Activated CD8-positive, alpha-beta memory T cell treated with anti-CD3 and anti-CD28 coated beads, Interleukin-2, amount 50 U/mL, for 24 hours (primary cell): ENCODE measurements around the gene OCIAD1.
"Not testable (repeated sequence)": the region's sequence is repeated elsewhere in the genome, so short reads cannot be mapped to it uniquely, and the experiment has no call there.

Source experiments
- DNase-seq: peaks from one replicate; pipeline ENCODE4 v3.0.0-alpha.2; 2020; ENCODE audit errors: extremely low read depth

The OCIAD1 gene

DNA sequence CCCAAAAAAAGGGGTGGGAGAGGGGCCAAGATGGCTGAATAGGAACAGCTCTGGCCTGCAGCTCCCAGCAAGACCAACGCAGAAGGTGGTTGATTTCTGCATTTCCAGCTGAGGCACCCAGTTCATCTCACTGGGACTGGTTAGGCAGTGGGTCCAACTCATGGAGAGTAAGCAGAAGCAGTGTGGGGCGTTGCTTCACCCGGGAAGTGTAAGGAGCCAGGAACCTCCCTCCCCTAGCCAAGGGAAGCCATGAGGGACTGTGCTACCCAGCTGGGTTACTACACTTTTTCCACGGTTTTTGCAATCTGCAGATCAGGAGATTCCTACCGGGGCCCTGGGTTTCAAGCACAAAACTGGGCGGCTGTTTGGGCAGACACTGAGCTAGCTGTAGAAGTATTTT lies 13.9 kb upstream of the OCIAD1 start:
- DNase-seq: no peak

DNA sequence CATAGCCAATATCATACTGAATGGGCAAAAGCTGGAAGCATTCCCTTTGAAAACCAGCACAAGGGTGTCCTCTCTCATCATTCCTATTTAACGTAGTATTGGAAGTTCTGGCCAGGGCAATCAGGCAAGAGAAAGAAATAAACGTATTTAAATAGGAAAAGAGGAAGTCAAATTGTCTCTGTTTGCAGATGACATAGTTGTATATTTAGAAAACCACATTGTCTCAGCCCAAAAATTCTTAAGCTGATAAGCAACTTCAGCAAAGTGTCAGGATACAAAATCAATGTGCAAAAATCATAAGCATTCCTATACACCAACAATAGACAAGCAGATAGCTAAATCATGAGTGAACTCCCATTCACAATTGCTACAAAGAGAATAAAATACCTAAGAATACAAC lies 9.5 kb upstream of the OCIAD1 start:
- not testable (repeated sequence) for DNase-seq

DNA sequence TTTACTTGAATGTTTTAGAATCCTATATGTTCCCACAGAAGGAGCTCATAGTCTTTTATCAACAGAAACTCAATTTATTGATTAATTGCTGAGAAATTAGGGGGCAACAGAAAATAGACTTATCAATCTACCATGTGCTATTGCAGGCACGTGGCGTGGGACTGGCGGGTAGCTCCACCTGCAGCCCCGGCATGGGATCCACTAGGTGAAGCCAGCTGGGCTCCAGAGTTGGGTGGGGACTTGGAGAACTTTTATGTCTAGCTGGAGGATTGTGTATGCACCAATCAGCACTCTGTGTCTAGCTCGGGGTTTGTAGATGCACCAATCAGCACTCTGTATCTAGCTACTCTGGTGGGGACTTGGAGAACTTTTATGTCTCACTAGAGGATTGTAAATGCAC lies 3.3 kb upstream of the OCIAD1 start:
- DNase-seq: no peak

DNA sequence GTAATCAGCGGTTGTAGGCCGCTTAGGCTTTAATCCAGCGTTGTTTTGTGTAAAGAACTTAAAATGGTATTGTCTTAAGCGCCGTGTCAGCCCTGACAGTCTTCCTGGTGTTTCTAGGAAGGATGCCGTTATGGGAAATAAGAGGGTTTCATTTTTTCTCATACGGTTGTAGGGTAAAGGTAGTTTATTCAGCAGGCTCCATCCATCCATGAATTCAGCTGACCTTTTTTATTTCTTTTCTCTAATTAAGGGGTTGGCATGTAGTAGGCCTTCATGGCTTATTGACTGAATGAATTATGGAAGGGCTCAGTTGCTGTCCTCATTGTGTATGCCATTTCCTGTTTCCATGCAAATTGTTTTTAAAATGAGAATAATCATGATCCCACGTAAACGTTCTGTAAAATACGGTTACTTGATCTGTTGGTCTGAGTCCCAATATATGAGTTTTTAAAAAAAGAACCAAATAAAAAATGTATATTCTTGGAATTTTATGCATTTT lies 693 bp downstream of the OCIAD1 start:
- no peak for DNase-seq

DNA sequence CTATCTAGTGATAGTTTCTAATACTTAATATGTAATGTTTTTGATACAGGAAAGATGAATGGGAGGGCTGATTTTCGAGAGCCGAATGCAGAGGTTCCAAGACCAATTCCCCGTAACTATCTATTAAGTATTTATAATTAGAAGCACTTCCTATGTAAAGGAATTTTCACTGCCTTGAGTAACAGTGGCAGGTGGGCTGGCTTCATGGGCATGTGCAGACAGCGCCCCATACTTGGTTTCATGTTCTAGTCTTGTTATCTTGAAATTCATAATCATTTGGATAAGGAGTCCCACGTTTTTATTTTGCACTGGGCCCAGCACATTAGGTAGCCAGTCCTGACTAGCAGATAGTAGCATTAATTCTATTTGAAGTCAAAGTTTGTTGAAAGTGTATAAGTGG lies 1.7 kb downstream of the OCIAD1 start:
- no peak for DNase-seq

DNA sequence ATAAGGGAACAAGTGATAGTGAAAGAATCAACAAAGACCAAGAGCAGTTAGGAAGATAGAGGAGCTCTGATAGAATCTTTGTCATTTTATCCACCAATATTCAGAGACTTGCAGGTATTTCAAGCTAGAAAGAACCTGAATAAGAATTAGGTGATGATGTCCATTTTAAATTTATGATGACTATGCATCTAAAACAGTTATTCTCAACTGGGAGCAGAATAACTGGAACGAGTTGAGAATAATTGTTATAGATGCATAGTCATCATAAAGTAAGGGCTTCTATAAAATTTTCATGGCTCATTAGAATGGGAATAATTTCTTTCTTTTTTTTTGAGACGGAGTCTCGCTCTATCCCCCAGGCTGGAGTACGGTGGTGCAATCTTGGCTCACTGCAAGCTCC lies 5.8 kb downstream of the OCIAD1 start:
- DNase-seq: no peak

DNA sequence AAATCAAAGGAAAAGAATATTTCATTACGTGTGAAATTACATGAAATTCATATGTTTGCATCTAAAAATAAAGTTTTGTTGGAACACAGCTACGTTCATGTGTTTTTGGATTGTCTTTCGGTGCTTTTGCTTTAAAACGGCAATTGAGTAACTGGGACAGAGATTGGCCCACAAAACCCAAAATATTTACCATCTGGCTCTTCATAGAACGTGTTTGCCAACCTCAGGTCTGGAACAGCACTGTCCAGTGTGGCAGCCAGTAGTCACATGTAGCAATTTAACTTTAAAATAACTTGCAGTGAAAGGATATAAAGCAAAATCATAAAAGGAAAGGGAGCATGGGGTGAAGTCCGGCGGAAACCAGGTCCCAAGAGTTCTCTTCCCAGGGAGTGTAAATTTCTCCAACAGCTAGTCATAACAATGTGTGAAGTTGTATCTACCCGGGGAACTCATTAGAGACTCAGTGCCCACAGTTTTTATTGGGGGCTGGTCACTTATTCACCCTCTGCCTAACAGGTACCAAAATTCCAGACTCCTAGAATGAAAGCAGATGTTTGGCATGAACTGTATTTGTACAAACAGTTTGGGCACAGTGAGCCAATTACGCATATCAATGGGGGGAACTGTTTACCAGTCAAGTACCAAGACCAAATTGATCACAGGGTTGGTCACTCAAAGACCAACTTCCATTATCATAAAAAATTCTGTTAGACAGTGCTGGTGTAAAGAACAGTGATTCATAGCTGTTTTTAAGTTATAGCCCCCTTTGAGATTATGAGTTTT lies 10.3 kb downstream of the OCIAD1 start:
- DNase-seq: no peak

DNA sequence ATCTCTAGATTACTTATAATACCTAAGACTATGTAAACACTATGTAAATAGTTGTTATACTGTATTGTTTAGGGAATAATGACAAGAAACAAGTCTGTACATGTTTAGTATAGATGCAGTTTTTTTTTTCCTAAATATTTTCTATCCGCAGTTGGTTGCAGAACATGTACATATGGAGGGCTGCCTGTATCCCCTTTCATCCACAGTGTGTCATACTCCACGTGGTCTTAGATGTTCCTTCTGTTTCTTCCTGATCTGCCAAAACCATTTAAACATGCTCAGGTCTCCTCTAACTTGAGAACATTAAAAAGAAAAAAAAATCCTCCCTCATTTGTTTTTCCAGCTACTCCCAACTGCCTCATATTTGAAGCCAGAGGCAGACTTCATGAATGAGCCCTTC lies 14.0 kb downstream of the OCIAD1 start:
- no peak for DNase-seq

DNA sequence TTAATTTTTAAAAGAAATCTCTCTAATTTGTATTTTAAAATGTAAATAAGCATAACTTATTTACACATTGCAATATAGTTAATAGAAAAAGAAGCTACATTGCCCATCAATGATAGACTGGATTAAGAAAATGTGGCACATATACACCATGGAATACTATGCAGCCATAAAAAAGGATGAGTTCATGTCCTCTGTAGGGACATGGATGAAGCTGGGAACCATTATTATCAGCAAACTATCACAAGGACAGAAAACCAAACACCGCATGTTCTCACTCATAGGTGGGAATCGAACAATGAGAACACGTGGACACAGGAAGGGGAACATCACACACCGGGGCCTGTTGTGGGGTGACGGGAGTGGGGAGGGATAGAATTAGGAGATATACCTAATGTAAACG lies 17.9 kb downstream of the OCIAD1 start:
- not testable (repeated sequence) for DNase-seq

DNA sequence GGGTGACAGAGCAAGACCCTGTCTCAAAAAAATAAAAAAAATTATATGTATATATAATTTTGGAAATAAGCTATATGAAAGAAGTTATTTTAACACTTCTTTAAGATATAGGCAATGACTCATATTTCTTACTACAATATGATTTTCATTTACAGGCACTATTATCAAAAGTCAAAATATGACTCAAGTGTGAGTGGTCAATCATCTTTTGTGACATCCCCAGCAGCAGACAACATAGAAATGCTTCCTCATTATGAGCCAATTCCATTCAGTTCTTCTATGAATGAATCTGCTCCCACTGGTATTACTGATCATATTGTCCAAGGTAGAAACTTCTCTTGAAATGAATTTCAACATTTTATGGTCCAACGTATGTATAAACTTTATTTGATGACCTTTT lies 20.8 kb downstream of the OCIAD1 start:
- no peak for DNase-seq

DNA sequence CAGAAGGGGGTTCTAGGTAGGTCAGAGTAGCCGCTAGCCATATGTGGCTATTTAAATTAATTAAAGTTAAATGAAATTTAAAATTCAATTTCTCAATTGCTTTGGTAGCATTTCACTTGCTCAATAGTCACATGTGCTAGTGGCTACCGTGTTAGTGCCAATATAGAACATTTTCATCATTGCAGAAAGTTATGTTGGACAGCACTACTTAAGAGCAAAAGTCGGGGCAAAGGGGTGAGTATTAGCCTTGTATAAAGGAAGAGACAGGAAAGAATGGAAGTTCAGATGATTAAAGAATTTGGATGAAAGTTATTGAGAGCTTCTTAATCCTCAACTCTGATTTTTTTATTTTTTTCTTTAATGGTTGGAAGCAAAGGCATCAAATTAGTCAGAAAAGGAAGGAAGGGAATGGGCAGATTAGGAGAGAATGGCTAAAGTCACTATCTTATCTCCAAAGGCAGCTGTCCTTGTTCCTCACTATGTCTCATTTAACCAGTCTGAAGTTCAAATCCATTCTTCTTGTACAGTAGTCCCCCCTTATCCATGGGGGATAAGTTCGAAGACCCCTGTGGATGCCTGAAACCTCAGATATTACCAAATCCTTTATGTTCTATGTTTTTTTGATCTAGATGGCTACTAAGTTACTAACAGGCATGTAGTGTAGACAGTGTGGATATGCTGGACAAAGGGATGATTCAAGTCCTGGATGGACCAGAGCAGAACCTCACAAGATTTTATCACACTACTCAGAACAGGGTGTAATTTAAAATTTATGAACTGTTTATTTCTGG lies 22.9 kb downstream of the OCIAD1 start:
- no peak for DNase-seq

DNA sequence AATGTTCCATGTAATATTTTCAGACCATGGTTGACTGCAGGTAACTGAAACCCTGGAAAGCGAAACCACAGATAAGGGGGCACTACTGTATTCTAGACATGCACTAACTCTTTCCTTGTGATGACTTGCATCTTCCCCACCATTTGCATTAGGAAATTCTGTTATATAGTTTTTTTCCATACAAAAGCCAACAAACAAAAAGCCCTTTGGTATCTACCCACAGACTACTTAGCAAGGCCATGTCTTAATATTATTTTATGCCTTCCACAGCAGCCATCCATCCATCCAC lies 23.5 kb downstream of the OCIAD1 start:
- DNase-seq: no peak

DNA sequence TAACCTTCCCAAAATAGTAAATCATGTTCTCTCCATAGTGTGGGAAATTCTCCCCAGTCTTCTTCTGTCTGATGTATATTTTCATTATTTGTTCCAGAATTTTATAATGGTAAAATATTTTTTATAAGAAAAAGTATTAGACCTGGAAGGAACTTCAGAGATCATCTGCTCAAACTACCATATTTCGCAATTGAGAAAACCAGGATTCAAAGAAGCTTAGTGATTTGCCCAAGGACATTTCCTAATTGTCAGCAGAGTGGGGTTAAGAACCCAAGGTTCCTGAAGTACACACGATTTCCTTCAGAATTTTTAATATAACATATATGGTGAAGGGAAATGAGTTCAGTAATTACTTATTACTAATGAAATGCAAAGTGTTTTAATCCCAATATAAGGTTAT lies 24.1 kb downstream of the OCIAD1 start:
- DNase-seq: no peak

DNA sequence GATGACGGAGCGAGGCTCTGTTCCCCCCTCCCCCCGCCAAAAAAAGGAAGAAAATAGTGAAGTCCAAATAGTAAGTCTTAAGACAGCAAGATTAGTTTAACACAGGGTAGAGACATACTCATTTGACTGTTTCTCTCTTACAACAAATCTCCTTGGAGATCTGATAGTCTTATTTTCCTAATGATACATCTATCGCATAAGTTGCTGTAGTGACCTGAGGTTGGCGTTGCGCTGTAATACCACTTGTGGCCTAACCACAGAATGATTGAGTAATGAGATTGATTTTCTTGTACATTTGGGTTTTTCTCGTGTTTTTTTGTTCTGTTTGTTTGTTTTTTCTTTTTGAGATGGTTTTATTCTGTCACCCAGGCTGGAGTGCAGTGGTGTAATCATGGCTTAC lies 27.2 kb downstream of the OCIAD1 start:
- DNase-seq: no peak

DNA sequence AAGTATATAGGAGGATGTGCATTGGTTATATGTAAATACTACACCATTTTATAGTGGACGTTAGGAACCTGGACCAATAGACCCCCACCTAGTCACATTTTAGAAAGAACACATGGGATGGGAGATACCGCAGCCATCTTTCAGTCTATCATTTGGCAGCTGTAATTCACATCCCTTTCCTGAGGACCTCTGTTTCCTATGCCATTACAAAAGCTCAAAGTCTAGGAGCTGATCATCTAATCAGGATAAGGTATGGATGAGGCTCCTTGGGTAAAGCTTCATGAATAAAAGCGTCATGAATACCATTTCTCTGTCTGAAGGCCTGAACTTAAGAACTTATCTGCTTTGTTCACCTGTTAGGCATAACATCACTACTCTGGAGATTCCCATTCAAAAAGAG lies 31.1 kb downstream of the OCIAD1 start:
- DNase-seq: no peak

DNA sequence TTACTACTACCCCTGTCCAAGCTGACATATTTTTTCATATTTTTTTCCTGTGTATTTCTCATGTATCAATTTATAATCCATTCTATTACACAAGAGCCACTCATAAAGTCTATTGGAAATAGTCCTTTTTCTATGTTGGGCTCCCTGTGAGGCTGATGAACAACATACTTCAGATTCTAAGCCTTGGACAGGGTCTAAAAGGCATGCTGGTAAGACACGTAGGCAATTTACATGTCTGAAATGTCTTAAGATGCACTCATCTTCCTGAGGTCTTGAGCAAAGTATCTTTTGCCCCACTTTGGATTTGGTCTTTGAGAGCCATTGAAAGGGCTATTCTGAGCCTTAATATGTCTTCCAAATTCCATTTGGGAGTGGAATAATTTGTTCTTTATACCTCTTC lies 31.8 kb downstream of the OCIAD1 start:
- DNase-seq: no peak

DNA sequence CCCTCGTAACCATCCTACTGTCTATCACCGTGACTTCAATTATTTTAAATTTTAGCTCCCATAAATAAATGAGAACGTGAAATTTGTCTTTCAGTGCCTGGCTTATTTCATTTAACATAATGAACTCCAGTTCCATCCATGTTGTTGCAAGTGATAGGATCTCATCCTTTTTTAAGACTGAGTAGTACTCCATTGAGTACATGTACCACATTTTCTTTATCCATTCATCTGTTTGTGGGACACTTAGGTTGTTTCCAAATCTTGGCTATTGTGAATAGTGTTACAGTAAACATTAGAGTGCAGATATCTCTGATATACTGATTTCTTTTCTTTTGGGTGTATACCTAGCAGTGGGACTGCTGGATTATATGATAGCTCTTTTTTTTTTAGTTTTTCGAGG lies 32.8 kb downstream of the OCIAD1 start:
- no peak for DNase-seq

DNA sequence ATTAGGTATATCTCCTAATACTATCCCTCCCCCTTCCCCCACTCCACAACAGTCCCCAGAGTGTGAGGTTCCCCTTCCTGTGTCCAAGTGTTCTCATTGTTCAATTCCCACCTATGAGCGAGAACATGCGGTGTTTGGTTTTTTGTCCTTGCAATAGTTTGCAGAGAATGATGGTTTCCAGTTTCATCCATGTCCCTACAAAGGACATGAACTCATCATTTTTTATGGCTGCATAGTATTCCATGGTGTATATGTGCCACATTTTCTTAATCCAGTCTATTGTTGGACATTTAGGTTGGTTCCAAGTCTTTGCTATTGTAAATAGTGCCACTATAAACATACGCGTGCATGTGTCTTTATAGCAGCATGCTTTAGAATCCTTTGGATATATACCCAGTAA lies 33.8 kb downstream of the OCIAD1 start:
- not testable (repeated sequence) for DNase-seq

DNA sequence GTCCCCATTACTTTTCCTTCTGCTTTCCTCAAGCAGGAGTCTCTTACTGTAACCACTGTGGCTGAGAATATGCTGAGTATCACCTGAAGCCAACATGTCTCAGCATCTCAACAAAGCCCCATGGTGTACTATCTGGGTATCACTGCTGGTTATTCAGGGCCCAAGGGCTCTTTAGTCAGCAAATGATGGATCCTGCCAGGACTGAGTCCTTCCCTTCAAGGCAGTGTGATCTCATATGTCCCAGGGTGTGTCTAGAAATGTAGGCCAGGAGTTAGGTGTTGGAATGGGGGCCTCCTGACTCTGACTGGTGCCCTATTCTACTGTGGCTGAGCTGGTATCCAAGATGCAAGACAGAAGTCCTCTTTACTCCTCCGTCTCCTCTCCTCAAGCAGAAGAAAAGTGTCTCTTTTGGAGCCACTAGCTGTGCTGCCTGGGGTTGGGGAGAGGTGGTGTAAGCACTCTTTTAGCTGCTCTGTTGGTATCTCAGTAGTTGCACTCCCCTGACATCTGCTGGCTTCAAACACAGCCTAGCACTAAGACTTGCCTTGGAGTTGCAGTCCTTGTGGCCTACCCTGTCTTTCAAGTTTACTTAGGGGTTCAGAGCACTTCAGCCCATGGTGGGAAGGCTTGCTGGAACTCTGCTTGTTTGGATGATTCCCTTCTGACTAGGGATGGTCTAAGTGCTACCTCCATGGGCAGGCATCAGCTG lies 47.1 kb downstream of the OCIAD1 start:
- DNase-seq: no peak

DNA sequence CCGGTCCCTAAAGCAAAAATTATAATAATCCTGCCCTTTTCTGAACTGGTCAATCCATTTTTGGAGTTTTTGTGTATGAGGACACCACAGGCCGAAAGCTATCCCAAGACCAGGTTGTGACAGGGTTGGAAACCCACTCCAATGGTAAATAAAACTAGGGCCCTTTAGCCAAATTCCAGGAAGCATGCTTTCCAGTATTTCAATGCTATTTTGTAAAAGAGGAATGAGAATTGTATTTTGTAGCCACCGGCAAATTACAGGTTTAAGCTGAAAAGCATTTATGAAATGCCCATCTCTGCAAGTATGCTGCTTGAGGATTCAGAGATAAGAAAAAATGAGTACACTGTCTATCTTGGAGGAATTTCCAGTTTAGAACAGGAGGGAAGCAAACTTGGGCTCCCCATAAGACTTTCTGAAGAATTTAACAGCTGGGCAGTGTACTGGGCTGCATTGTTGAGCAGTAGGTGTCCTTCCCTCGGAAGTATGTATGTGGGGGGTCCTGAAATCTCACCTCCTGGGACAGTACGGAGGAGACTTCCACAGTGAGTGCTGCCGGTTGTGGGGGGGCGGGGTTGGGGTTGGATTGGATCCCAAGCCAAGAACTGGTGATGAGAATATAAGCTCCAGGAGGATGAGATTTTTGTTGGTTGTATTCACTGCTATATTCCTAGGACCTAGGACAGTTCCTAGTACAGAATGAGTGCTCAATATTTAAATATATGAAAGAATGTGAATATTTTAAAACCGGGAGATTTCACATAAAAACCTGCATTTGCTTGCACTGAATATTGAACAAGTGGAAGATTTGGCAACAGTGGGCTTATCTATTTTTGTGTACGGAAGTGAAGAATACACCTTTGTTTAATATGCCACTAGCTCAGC lies 48.9 kb downstream of the OCIAD1 start:
- DNase-seq: no peak

DNA sequence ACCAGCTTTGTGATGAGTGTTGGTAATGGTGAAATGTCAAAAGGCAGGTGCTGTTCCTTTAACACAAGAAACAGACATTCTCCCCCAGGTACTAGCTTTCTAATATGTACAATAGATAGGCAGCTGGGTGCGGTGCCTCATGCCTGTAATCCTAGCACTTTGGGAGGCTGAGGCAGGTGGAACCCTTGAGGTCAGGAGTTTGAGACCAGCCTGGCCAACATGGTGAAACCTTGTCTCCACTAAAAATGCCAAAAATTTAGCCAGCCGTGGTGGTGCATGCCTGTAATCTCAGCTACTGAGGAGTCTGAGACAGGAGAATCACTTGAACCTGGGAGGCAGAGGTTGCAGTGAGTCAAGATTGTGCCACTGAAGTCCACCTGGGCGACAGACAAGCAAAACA lies 50.8 kb downstream of the OCIAD1 start:
- DNase-seq: not testable (repeated sequence)

DNA sequence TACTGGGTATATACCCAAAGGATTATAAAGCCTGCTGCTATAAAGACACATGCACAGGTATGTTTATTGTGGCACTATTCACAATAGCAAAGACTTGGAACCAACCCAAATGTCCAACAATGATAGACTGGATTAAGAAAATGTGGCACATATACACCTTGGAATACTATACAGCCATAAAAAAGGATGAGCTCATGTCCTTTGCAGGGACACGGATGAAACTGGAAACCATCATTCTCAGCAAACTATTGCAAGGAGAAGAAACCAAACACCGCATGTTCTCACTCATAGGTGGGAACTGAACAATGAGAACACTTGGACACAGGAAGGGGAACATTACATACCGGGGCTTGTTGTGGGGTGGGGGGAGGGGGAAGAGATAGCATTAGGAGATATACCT lies 58.9 kb downstream of the OCIAD1 start:
- DNase-seq: not testable (repeated sequence)
